22Rv1 (cell line): Measurements from ENCODE around the gene OGDH.

ENCODE experiments used
- H3K27ac ChIP-seq: fragments of 450-650 bp; 2 replicates; pipeline ENCODE4 v1.5.1; 2017
- CTCF ChIP-seq: fragments of 450-650 bp; IDR thresholded peaks from 2 replicates; pipeline ENCODE4 v1.5.1; 2017; ENCODE audit warnings: mild to moderate bottlenecking
- ZFX ChIP-seq: fragments of 450-650 bp; IDR thresholded peaks from 2 replicates; pipeline ENCODE4 v1.6.1; 2017; ENCODE audit warnings: antibody characterized with exemption, borderline replicate concordance

The OGDH gene

GRCh38 chr7:44606341-44607140 lies at the start of gene OGDH:
TSS of gene OGDH (plus strand) at chr7:44606627. CDS start at chr7:44624344, 17,717 bp downstream.
- TF ChIP-seq CTCF (no peak), ZFX (no peak)
- peak within 1 kb of the TSS; percentile 92 for H3K27ac ChIP-seq

- no peak for TF ChIP-seq ZFX
Measured at GRCh38 chr7:44557485-44557884, 48.9 kb upstream of the OGDH start.

GRCh38 chr7:44559485-44559884 lies 46.9 kb upstream of the OGDH start:
- TF ChIP-seq ZFX (no peak), CTCF (no peak)
- H3K27ac ChIP-seq: no peak overlapping the region

More at GRCh38 chr7:44557485-44557884, 48.9 kb upstream of the OGDH start:
- H3K27ac ChIP-seq: no peak overlapping the region

DNA sequence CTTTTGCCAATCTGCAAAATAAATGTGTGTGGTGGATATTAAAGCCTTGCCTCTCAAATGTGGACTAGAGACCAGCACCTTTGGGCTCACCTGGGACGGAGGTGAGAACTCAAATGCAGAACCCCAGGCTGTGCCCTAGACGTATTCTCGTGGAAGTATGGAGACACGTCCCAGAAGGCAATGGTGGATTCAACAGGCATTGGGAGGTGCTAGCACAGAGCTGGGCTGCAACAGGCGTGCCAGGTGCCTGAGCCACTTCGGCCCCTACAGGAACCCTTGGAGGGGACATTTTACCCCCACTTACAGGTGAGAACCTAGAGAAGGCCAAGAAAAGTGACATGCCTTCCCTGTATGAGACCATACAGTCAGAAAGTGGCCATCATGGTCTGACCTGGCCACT lies 44.9 kb upstream of the OGDH start:
- 0 out of 2 replicates have a peak overlapping the region, but pooled peaks have one; percentile 7 for H3K27ac ChIP-seq
- no peak for TF ChIP-seq ZFX
- no peak for TF ChIP-seq CTCF

DNA sequence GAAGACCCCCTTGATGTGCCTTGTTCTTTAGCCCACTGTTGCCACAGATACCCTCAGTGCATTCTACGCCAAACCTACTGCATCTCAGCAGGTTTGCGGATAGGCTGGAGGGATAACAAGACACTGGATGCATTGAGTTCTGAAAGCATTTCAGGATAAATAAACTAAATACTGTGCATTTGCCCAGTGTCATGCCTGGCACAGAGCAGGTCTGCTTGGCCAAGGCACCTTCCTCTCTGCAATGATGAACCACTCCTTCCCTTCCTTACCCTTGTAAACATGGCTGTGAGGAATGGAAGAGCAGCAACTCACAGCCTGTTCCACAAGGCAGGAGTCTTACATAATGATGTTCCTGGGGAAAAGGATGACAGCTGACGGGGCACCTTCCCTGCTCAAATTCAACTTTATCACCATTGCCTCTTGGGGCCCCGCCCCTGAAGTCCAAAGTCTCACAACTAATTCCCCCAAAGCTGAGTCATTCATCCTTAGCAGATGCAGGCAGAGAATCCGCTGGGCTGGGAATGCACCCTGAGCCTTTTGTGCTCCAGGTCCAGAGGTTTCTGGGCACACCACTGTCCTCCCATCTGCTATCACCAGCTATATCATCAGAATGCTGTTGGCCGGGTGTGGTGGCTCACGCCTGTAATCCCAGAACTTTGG lies 44.3 kb upstream of the OGDH start:
- 0 out of 2 replicates have a peak overlapping the region, but pooled peaks have one; percentile 7 for H3K27ac ChIP-seq
- TF ChIP-seq CTCF (no peak), ZFX (no peak)

DNA sequence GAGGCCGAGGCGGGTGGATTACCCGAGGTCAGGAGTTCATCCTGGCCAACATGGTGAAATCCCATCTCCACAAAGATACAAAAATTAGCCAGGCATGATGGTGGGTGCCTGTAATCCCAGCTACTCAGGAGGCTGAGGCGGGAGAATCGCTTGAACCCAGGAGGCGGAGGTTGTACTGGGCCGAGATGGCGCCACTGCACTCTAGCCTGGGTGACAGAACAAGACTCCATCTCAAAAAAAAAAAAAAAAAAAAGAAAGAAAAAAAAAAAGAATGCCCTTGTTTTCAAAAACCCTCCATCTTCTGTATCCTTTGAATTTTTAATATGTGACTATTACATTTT lies 43.8 kb upstream of the OGDH start:
- H3K27ac ChIP-seq: 0 out of 2 replicates have a peak overlapping the region, but pooled peaks have one; percentile 7

DNA sequence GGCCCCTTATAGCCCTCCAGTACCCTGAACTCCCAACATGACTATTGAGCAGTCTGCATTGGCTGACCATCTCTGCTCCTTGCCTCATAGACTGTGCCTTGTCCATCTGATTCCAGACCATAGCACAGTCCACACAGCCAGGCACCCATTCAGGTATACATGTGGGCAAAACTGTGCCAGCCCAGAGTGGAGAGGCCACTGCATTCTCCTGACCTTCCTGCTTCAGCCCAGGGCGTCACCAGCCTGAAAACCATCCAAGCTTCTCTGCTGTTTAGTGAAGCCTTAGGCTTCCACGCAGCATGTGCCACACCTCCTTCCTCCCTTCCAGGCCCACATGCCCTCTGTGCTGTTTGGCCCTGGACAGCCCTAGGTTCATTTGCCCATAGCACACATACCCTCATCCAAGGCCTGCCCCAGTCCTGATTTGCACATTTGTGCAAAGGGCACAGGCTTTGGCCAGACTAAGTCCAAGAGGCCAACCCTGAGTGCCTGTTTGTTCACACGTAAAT lies 43.2 kb upstream of the OGDH start:
- TF ChIP-seq ZFX (no peak), CTCF (no peak)
- peak overlapping the region; percentile 13; the same call in 1 of the 2 replicates for H3K27ac ChIP-seq

GRCh38 chr7:44564606-44565005 lies 41.8 kb upstream of the OGDH start:
- TF ChIP-seq CTCF (no peak), ZFX (no peak)
- no peak overlapping the region for H3K27ac ChIP-seq
